Activated B cell treated with CpG ODN at 0.5 μM for 24 hours (primary cell): ENCODE results near the gene LDB2. TPM values are rescaled to one million over a fixed set of nuclear protein-coding genes. Genes with fewer than 3 reads are reported as not detected.

Experiments used
- ATAC-seq: fragments of 200-7000 bp; cut with Tn5 transposase; one replicate; pipeline ENCODE4 v1.10.0; 2021; ENCODE audit warnings: low read depth, mild to moderate bottlenecking, moderate library complexity
- CTCF ChIA-PET: fragments of 350-600 bp; sonication (Branson Sonifier 250); formaldehyde crosslinking; loops from one replicate; lab custom pipeline; 2021; ENCODE audit warnings: antibody characterized with exemption; lab: Charles Lee
- POLR2A ChIA-PET: fragments of 350-600 bp; sonication (Branson Sonifier 250); formaldehyde crosslinking; loops from one replicate; lab custom pipeline; 2021; ENCODE audit warnings: antibody characterized with exemption; lab: Charles Lee
- DNase-seq: peaks from one replicate; pipeline ENCODE4 v3.0.0; 2022
- H3K27ac Mint-ChIP-seq: one replicate; pipeline ENCODE4 v1.8.0; 2020; ENCODE audit warnings: mixed read lengths
- H3K27me3 Mint-ChIP-seq: one replicate; pipeline ENCODE4 v1.8.0; 2021; ENCODE audit warnings: mixed read lengths
- H3K36me3 Mint-ChIP-seq: one replicate; pipeline ENCODE4 v1.8.0; 2021; ENCODE audit warnings: low read depth, mixed read lengths
- H3K4me1 Mint-ChIP-seq: one replicate; pipeline ENCODE4 v1.8.0; 2021; ENCODE audit warnings: mixed read lengths
- H3K4me3 Mint-ChIP-seq: one replicate; pipeline ENCODE4 v1.8.0; 2020; ENCODE audit warnings: mild to moderate bottlenecking, mixed read lengths
- H3K9me3 Mint-ChIP-seq: one replicate; pipeline ENCODE4 v1.8.0; 2020; ENCODE audit warnings: mixed read lengths
- CTCF ChIP-seq: fragments of 200-600 bp; IDR thresholded peaks from one replicate; pipeline ENCODE4 v1.8.0; 2022; ENCODE audit warnings: antibody characterized with exemption, mild to moderate bottlenecking
- intact Hi-C: fragments of 100-400 bp; cut with micrococcal nuclease; formaldehyde crosslinking; loops from one replicate; pipeline ENCODE4 v1.15.1; 2024
- total RNA-seq: library from RNA; stranded (reverse); gene quantifications from 2 replicates; pipeline ENCODE4 v1.2.3, GENCODE V29; 2022

The LDB2 gene
- total RNA-seq, 1 donor from 2014 or later, result not detected

- intact Hi-C loops, result no loop called here
- no peaks in the 10 kb centered on the region for H3K4me1 Mint-ChIP-seq
- no peak for TF ChIP-seq CTCF
- ChIA-PET CTCF (no interaction called here), POLR2A (no interaction called here)
- no peaks in the 10 kb centered on the region for H3K36me3 Mint-ChIP-seq
- no peak for ATAC-seq
- no peaks in the 10 kb centered on the region for H3K27me3 Mint-ChIP-seq
- no peak for DNase-seq
- H3K4me3 Mint-ChIP-seq, result no peak overlapping the region
- no peak overlapping the region for H3K27ac Mint-ChIP-seq
- H3K9me3 Mint-ChIP-seq, result no peaks in the 10 kb centered on the region
These were observed 62.7 kb downstream of the LDB2 start for GRCh38 chr4:16835597-16836247.

GRCh38 chr4:16834814-16835213, 63.6 kb downstream of the LDB2 start:
- H3K4me3 Mint-ChIP-seq, result no peak overlapping the region
- ATAC-seq (no peak), DNase-seq (no peak)
- no peaks in the 10 kb centered on the region for H3K4me1 Mint-ChIP-seq
- no peak for TF ChIP-seq CTCF
- H3K9me3 Mint-ChIP-seq, result no peaks in the 10 kb centered on the region
- H3K36me3 Mint-ChIP-seq, result no peaks in the 10 kb centered on the region
- no peak overlapping the region for H3K27ac Mint-ChIP-seq
- POLR2A ChIA-PET, result no interaction called here
- intact Hi-C loops, result no loop called here
- H3K27me3 Mint-ChIP-seq, result no peaks in the 10 kb centered on the region
- CTCF ChIA-PET, result no interaction called here

GRCh38 chr4:16833722-16834121, 64.7 kb downstream of the LDB2 start:
- Mint-ChIP-seq H3K27ac (no peak overlapping the region), H3K4me1 (no peaks in the 10 kb centered on the region), H3K9me3 (no peaks in the 10 kb centered on the region), H3K27me3 (no peaks in the 10 kb centered on the region), H3K36me3 (no peaks in the 10 kb centered on the region), H3K4me3 (no peak overlapping the region)
- POLR2A ChIA-PET, result no interaction called here
- ATAC-seq (no peak), DNase-seq (no peak)
- TF ChIP-seq CTCF, result no peak
- intact Hi-C loops, result no loop called here
- CTCF ChIA-PET, result no interaction called here

- intact Hi-C loops, result no loop called here
- no peak overlapping the region for H3K4me3 Mint-ChIP-seq
These were observed 68.4 kb downstream of the LDB2 start for GRCh38 chr4:16830081-16830480.

More at GRCh38 chr4:16830081-16830480, 68.4 kb downstream of the LDB2 start:
- POLR2A ChIA-PET, result no interaction called here
- no peak overlapping the region for H3K27ac Mint-ChIP-seq
- DNase-seq (no peak), ATAC-seq (no peak)
- no peaks in the 10 kb centered on the region for H3K36me3 Mint-ChIP-seq
- CTCF ChIA-PET, result no interaction called here
- H3K4me1 Mint-ChIP-seq, result no peaks in the 10 kb centered on the region
- no peaks in the 10 kb centered on the region for H3K27me3 Mint-ChIP-seq
- no peaks in the 10 kb centered on the region for H3K9me3 Mint-ChIP-seq
- TF ChIP-seq CTCF, result no peak
